Activated CD8-positive, alpha-beta memory T cell treated with anti-CD3 and anti-CD28 coated beads for 24 hours (primary cell): ENCODE results near the gene KCNK16.

Experiments
- DNase-seq: peaks from one replicate; pipeline ENCODE4 v3.0.0-alpha.2; 2020

KCNK16 gene

DNA sequence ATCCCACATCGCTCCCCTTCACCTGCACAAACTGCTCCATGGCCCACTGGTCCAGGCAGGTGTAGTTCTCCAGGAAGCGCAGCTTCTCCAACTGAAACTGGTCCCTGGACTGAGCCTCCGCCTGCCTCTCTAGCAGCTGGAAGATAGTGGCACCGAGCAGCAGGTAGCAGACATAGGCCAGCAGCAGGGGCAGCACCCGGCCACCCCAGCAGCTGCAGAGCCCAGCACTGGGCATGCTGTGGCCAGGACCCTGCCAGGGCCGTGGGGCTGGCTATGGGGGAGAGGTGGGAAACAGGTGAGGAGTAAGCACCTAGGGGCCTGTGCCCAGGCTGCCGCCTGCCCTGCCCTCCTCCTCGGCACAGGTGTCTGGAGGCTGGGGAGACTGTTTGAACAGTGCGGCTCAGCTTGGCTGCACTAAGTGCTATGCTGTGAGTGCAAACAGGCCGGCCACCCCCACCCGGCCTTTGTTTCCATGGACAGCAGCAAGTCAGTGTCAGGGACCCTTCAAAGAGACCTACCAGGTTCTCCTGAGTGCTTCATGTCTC, at the start of gene KCNK16:
TSS of gene KCNK16 (minus strand) at position 397 of the 545 bp plus-strand sequence. CDS start at position 235, 162 bp downstream.
- no peak for DNase-seq

DNA sequence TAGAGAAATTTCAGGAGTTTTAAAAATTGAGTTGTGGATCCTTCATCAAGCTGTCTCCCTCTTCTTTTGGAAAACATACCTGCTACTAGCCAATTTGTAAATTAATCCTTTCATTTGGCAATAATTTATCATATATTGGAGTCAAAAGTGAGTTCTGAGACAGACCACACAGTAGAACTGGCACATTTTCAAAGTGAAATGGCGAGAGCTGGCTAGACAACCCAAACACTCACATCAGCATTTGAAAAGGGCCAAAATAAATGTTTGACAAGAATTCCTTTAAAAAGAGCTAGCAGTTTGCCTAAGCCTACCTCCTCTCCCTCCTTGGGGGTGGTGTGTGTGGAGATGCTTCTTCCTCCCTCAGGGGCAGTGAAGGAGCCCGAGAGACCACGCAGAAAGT, 47.9 kb upstream of the KCNK16 start:
- DNase-seq = peak; percentile 7

DNA sequence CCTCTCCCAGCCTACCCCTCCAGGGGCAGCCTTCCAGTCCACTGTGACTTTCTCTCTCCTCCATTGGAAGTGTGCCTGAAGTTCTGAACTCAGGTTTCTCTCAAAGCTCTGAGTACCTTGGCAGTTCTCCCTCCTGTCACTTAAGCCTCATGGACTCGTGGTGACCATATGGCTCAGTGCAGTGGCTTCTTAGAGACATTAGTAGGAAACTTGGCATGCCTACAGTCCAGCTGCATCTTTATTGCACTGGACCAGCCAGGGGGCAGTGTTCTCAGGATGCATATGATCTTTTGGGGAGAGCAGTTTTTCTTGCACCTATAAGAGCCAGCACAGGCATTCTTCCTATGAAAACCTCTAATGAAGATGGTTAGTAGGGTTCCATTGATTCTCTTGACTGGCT, 47.5 kb upstream of the KCNK16 start:
- peak; percentile 26 for DNase-seq

DNA sequence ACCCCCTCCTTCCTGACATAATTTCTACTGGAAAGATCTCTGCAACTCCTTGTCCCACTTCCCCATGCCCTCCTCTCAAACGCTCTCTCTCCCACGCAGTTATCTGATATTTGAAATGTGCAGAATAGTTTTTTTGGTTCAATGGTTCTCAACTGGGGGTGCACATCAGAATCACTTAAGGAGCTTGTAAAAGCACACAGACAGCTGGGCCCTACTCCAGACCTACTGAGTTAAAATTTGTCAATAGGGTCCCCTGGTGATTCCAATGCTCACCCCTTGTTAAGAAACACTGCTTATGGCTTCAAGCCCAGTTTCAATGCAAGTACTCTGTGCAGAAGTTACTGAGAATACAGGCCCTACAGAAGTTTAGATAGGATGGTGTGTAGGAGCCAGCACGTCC, 45.2 kb upstream of the KCNK16 start:
- no peak for DNase-seq

DNA sequence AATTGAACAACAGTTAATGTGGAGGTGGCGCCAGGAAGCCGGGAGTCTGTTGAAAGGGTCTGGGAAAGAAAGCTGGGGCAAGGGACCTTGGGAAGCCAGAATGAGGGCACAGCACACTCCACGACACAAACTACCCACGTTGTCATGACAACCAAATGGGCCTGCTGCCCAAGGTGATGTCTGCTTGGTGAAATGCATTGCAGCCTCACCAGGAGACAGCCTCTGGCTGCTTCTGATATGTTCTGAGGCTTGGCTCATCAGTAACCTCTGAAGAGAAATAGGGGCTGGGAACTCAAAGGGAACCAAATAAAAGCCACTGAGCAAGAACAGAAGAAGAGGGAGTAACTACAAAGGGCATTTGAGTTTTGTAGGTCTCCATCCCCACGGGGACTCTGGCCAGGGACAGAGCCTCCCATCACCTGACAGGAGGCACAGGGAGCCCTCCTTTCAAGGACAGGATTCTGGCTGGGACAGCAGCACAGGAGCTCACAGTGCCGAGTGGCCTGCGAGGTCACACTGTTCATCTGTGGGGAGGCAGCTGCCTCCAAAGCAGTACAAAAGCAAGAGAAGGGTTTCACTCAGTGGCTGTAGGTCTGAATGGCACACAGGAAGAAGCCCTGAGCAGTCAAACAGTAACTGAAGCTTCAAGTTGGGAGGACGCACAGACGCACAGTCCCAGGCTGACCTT, 44.6 kb upstream of the KCNK16 start:
- DNase-seq = peak; percentile 40

DNA sequence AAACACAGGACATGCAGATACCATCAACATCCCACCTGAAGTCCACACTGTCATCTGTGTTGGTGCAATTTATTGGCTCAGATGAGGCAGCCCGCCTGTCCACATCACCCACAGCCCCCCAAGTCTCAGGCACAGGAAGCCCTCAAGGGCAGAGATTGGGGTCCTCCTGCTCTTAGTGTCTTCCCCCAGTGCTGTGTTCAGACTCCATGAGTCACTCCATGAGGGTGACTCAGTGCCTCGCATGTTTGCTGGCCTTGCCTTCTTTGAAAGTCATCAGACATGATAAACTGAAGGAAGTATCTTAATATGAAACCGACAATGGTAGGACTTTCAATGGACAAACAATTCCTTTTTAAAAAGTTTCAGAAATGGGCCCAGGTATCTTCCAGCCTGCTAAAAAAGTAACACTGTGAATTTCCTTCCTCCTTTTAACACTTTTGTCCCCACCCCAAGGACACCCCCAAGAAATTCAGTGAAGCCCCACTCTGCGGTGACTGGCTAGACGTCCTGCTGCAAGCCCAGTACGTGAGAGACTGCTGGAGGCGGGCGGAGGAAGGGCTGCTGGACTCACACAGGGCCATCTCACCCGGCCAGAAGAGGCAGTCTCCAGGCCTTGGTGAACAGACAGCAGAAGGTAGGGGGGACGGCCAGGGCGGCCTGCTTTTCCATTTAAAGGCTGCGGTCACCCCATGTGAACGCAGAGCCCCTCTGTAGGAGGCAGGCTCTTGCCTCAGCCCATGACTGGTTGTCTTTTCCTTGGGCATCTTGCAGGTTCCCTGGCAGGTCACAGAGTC, 43.0 kb upstream of the KCNK16 start:
- peak; percentile 30 for DNase-seq

DNA sequence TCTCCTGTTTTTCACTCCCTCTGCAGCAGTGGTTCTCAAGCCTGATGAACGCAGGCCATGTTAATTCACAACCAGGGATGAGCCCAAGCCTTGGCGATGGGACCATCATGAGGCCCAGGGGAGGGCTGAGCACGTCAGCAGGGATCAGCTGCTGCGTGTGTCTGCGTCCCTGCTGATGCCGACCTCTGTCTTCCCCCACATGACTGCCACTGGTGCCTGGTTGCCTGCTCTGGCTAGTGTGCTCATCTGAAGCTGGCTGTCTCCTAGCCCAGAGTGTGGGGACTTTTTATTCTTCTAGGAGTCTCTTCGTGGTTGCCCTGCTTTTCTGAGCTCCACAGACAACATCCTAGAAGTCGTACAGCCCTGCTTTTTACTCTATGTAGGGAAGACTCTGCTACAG, 40.8 kb upstream of the KCNK16 start:
- no peak for DNase-seq

DNA sequence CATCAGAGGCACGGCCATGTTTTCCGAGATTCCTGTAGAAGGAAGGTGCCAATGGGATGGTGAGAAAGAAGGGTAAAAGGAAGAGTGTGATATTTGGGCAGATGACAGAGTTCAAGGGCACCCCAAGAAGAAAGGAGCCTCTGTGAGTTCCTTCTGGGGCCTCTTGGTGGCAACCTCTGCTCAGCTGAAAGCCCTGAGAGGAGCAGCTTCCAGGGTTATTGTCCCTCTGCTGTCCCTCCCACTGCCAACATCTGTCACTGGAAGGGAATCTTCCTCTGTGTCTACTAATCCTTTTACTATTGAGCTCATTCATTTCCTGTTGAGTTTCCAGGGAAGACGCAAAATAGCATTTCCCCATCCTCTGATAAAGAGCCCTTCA, 40.0 kb upstream of the KCNK16 start:
- DNase-seq = no peak

DNA sequence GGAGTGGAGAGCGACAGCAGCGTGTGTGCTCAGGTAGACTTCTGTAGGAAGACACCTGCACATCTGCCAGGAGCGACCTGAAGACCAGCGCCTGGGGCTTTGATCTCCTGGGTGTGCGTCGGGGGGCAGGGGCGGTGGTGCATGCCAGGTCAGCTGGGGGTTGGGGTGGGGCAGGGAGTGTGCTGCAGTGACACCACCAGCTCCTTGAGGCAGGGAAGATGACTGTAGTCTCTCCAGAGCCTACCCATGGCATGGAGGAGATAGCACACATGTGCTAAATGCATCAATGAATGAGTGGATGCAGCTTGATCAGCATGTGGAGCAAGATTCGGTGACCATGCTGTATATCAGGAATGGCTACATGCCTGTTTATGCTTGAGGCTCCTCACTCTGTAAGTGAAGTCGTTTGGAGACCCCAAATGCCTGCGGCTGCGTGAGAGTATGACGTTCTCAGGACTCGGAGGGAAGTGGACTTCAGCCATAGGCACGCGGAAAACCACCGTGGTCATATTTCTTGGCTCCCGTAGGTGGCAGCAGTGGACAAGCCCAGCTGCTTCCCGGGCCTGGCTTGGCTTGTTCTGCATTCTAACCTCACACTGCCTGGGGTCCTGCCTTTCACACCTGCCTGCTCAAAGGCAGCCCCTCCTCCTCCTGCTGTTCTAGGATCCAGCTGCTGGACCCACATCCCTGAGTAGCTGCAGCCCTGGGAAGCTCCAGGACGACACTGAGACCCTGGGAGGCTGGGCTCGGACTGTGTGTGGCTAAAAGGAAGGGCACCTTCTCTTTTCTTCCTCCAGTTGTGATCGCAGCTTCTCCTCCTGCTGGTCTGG, 39.4 kb upstream of the KCNK16 start:
- peak; percentile 76 for DNase-seq

DNA sequence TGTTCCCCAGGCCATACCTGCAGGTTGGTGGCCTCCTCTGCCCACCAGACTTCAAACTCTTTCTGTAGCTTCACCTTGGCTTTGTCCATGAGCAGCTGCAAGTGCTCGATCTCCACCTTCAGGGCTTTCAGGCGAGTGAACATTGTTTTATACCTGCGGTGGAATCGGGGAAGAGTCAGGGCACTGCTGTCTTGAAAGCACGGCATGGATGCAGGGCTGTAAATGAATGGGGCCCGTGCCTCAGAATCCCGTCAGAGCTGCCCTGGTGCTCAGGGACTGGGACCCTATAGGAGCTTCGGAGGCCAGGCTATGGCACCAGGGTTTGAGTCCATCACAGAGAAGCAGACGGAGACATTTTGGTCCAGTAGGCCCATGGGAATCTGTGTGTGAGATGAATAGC, 37.9 kb upstream of the KCNK16 start:
- DNase-seq = no peak

DNA sequence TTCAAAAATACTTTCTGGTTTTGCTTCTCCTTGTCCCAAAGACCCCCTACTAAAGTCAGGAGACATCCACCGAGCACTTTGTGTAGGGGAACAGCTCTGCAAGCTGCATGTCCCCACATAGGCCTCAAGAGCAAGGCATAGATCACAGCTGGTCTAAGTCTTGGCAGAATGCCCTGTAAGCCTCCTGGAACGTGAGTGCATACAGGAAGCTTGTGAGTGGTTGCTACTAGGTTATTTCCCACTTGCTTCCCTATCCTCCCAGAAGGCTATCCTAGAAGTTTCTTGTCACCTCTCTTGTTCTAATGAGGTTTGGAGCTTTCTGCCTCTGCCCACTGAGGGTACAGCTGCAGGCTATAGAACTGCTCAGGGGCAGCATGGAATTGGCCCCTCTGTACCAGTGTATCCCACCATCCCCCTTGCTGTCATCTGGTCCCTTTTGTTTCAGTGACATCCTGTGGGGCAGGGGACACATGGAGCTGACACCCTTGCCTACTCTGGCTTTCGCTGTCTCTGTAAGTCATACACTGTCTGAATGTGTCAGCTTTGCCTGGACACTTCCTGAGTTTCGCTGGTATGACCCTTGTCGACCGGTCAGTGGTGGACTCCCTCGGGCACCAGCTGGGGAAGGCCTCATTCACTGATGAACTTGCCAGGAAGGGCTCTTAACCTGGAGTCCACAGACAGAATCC, 35.6 kb upstream of the KCNK16 start:
- no peak for DNase-seq

DNA sequence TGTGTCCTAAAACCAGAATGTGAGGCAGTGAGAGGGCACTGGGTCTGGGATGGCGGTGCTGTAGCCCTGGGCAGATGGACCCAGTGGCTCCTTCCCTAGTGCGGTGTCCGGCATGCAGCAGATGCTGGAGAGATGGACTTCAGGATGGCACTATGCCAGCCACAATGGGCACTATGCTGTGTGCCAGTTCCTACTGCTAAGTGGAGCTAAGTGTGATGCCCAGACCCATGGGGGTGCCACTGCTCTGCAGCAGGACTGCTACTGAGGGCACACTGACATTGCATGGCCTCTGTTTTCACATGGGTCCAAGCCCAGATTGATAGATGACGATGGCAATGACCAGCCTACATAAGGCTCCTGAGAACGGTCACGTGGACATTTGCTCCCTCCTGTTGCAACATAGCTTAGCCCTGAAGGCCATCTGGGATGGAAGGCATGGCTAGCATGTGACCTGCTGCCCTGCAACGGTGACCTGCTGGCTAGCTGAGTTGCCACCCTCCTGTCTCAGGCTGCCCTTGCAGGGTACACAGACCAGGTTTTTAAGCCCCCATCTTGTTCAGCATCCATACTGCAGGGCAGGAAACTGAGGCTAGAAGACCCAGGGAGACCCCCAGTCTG, 31.3 kb upstream of the KCNK16 start:
- no peak for DNase-seq

DNA sequence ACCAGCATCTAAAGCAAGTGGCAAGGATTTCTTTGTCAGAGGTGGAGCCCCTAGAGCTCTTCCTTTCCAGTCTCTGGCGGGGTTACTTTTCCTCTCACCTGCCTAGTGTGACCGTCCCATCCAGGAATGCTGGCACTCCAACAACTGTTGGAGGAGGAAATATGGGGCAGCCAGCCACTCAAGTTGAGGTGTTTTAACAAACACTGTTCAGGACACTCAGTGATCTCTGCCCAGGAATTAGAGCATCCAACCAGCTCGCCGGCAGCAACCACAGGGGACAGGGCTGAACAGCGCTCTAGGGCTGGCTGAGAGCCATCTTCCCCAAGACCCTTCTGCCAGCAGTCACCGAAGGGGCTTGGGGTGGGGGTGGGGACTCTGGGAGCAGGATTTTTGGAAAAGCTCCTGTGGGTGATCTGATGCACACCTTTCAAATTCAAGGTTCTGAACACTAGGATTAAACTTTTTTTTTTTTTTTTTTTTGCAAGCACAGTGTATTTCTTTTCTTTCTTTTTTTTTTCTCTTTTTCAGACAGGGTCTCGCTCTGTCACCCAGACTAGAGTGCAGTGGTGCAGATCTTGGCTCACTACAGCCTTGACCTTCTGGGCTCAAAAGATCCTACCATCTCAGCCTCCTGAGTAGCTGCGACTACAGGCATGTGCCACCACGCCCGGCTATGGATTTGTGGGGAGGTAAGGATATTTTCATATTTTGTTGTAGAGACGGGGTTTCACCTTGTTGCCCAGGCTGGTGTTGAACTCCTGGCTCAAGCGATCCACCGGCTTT, 28.4 kb upstream of the KCNK16 start:
- no peak for DNase-seq

DNA sequence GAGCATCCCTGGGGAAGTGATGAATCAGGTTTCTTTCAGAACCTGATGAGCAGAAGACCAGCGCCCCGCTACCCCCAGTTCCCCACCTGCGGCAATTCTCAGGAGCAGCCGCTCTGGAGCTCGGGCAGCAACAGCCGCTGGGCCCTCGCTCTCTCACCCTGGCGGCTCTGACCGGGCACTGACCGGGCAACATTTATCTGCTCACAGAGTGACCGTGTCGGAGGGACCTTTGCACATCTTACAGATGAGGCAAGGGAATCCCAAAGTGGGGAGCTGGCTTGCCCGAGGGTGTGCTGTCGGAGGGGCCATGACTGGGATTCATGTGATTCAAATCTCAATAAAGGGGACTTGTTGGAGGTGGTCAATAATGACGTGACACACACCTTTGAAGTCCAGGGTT, 26.2 kb upstream of the KCNK16 start:
- DNase-seq = no peak

DNA sequence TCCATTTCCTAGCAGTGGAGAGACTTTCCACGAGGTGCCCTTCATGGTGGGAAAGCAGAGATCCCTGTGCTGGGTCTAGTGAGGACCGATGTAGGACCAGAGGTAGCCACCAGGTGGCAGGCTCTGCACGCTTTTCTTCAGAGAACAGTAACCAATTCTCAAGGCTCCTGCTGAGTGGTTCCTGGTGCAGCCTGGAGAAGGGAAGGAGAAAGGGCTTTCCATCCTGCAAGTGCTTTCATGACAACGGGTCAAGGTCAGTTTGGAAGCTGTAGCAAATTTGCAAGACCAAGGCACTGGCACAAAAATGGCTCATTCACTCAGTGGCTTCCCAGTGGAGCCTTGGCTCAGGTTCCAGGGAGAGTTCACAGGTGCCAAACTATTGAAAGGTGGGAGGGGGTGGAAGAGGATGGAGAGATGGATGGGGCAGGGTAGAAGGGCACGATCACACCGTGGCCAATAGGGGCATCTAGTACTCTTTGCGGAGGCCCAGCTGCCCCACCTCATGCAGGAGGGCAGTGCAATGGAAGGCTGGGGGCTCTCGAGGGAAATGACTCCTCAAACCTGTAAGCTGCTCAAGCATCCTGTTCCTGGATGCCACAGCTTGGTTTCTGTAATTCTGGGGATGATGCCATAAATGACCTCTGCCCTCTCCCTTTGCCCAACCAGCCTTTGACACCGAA, 25.5 kb upstream of the KCNK16 start:
- peak; percentile 85 for DNase-seq

DNA sequence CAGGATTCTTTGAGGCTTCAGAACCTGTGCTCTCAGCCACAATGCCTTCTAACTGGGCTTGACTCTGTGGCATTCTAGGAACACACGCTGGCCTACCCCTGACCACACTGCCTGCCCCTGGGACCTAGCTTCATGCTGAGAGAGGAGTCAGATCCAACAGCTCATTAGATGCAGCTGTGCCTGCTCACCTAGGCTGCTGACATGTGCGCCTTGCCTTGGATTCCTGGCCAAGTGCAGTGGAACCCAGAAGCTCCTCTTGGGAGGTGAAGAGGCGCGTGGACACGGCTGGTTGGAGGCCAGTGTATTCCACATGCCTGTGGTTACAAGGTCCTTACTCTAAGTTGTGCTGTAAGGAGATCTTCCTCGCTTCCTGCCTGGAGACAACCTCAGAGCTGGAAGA, 24.7 kb upstream of the KCNK16 start:
- DNase-seq = no peak

DNA sequence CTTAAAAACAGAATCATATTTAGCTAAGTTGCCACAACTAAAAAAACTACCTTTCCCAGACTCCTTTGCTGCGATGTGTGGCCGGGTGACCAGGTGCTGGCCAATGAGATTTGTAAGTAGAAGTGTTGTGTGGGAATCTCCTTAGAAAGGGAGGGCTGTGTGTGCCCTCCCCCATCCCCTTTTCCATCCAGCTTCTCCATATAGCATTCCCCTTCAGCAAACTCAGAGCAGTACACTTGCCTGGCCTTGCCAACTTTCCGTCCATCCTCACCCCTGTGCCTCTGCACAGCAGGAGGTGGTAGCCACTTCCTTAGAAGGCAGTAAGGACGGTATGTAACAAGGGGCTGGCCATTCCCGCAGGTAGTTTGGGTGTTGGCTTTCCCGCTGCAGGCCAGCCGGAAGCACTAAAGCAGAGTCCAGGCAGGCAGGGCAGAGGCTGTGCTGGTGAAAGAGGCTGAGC, 22.3 kb upstream of the KCNK16 start:
- DNase-seq = no peak

DNA sequence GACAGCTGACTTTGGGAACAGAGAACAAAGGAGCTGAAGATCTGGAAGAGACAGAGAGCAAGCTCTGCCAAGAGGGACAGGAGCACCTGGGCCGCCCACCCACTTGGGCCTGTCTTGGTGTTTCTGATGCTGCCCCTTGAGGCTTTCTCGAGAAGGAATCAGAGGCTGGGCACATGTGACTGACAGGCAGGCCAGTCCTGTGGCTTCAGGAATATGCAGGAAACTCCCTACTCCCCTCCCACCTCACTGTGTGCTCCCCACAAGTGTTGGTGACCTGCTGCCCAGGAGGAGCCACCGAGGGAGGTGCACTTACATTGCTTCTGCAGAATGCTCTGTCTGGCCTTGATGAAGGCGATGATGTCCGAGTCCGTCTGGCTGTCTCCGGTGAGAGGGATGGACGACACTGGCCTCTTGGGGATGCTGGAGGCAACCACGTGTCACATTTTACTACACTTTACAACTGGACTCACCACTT, 20.9 kb upstream of the KCNK16 start:
- DNase-seq = no peak

DNA sequence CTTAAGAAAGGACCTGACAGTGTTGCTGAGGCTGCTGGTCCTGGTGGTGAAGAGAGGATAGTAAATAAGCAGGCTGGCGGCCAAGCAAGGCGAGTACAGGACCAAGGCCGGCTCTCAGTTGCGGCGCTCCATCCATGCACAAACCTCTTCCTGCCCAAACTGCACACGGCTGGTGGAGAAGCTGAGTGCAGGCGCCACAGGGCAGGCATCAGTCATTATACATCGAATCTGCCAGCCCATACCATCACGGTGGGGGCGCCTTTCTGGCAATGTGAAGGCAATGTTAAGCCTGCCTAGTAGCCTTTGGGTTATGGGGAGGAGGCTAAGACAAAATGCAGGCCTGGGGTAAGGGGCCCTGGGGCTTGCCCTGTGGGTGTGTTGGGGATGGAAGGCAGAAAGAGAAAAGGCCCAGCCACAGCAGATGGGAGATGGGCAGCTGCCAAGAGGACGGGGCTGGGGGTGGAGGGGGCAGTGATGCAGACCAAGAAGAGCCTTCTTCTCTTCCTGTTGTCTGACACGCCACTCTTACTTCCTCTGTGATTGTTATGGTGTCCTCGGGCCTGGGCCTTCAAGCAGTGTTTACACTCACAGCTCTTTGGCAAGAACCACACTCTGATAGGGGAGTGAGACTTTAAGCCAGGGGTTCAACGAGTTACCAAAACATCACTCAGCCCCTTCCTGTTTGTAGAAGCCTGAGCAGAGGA, 20.3 kb upstream of the KCNK16 start:
- DNase-seq = no peak

DNA sequence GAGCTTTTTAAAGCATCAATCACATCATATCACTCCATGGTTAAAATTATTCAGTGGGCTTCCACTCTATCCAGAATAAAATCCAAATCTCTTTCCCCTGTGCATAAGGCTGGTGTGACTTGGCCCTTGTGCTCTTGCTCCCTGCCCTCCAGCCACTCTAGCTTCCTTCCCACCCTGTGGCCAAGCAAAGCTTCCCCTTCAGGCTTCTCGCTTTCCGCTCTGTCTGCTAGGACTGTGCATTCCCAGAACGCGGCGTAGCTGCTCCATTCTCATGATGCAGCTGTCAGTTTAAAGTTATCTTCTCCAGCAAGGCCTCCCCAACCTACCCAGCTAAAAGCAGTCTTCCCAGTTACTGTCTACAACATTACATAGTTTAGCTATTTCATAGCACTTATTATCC, 19.4 kb upstream of the KCNK16 start:
- DNase-seq = no peak
